HCT116 (cell line): Measurements from ENCODE around the gene RBM15B. TPM values are rescaled to one million over a fixed set of nuclear protein-coding genes. Genes with fewer than 3 reads are reported as not detected.

ENCODE experiments used
- ATAC-seq: fragments of 200-7000 bp; cut with Tn5 transposase; 2 replicates; pipeline ENCODE4 v1.9.1; 2020; ENCODE audit warnings: mild to moderate bottlenecking, moderate library complexity
- BruUV-seq: library from RNA; stranded (reverse); fragments of 400-500 nt; replicated peaks from 2 replicates; lab custom pipeline; 2021; lab: Mats Ljungman, UMichigan
- CTCF ChIA-PET: fragments of 300-600 bp; sonication (Branson Sonifier 250); formaldehyde crosslinking; loops from one replicate; lab custom pipeline; 2021; ENCODE audit warnings: antibody characterized with exemption; lab: Charles Lee
- POLR2A ChIA-PET: fragments of 300-600, 350-600 bp; sonication (Branson Sonifier 250); formaldehyde crosslinking; loops from one replicate; lab custom pipeline; 2021; ENCODE audit warnings: antibody characterized with exemption; lab: Charles Lee
- RAD21 ChIA-PET, 2 experiments: fragments of 300-600 bp; sonication (Branson Sonifier 250); formaldehyde crosslinking; loops; one replicate each; lab custom pipeline; 2023; ENCODE audit warnings: low total read pairs in 2 of 2; ENCODE audit not compliant: uncharacterized antibody in 2 of 2, unreplicated experiment in 2 of 2, low non-redundant PET in 1 of 2; lab: Charles Lee
- DNase-seq: peaks from one replicate; pipeline ENCODE4 v3.0.0-alpha.2; 2010; ENCODE audit warnings: low read depth, low spot score
- H2AFZ ChIP-seq: fragments of 200-600 bp; shearing (Covaris generic), sonication (generic); 2 replicates; pipeline ENCODE4 v1.6.1; 2017; ENCODE audit warnings: low read depth, mixed run types, mixed read lengths, antibody characterized with exemption, low read length; ENCODE audit not compliant: poor library complexity, severe bottlenecking
- H3K27ac ChIP-seq: 2 replicates; pipeline ENCODE4 v1.5.1; 2012; ENCODE audit warnings: low read depth, low read length
- H3K27me3 ChIP-seq: fragments of 200-600 bp; sonication (generic); 2 replicates; pipeline ENCODE4 v1.6.1; 2016; ENCODE audit warnings: mixed run types, low read length, mixed read lengths; ENCODE audit not compliant: insufficient read depth
- H3K36me3 ChIP-seq, 2 experiments: fragments of 200-500 bp in 1 of 2; fragments of 200-600 bp in 1 of 2; sonication (Bioruptor generic) in 1 of 2; sonication (generic) in 1 of 2; 2 replicates each; pipeline versions ENCODE4 v1.5.1 to v1.6.1; 2014 to 2016; ENCODE audit warnings: low read length in 2 of 2, inconsistent platforms in 1 of 2, mixed read lengths in 1 of 2, mixed run types in 1 of 2; ENCODE audit not compliant: insufficient read depth in 2 of 2, control insufficient read depth in 1 of 2
- H3K4me1 ChIP-seq, 2 experiments: fragments of 200-600 bp in 1 of 2; sonication (generic) in 1 of 2; 2 replicates each; pipeline versions ENCODE4 v1.5.1 to v1.6.1; 2012 to 2017; ENCODE audit warnings: low read length in 2 of 2, inconsistent platforms in 1 of 2, mild to moderate bottlenecking in 1 of 2, mixed read lengths in 1 of 2, mixed run types in 1 of 2, moderate library complexity in 1 of 2; ENCODE audit not compliant: insufficient read depth in 2 of 2, control insufficient read depth in 1 of 2
- H3K4me2 ChIP-seq: fragments of 200-600 bp; sonication (generic); 2 replicates; pipeline ENCODE4 v1.6.1; 2017; ENCODE audit warnings: mixed run types, low read length, mixed read lengths
- H3K4me3 ChIP-seq, 2 experiments: fragments of 200-600 bp in 1 of 2; sonication (generic) in 1 of 2; replicated peaks in 1 of 2; 2 replicates each; pipeline ENCODE4 v1.5.1; 2011 to 2016; ENCODE audit warnings: low read length in 2 of 2, control low read depth in 1 of 2, low read depth in 1 of 2, mild to moderate bottlenecking in 1 of 2, mixed read lengths in 1 of 2, mixed run types in 1 of 2
- H3K79me2 ChIP-seq: fragments of 200-600 bp; sonication (generic); 2 replicates; pipeline ENCODE4 v1.6.1; 2017; ENCODE audit warnings: mild to moderate bottlenecking, mixed run types, low read length, moderate library complexity, mixed read lengths; ENCODE audit not compliant: insufficient read depth
- H3K9ac ChIP-seq: fragments of 200-600 bp; sonication (generic); 2 replicates; pipeline ENCODE4 v1.6.1; 2016; ENCODE audit warnings: low read length, mixed read lengths
- H3K9me2 ChIP-seq: fragments of 200-600 bp; sonication (generic), shearing (Covaris generic); 2 replicates; pipeline ENCODE4 v1.6.1; 2017; ENCODE audit warnings: mixed run types, mild to moderate bottlenecking, moderate library complexity; ENCODE audit not compliant: insufficient read depth
- H3K9me3 ChIP-seq, 2 experiments: fragments of 200-500 bp in 1 of 2; fragments of 200-600 bp in 1 of 2; sonication (Bioruptor generic) in 1 of 2; sonication (generic) in 1 of 2; 2 replicates each; pipeline ENCODE4 v1.6.1; 2014 to 2017; ENCODE audit warnings: low read length in 2 of 2, mixed read lengths in 2 of 2, inconsistent platforms in 1 of 2, low read depth in 1 of 2, mild to moderate bottlenecking in 1 of 2, mixed run types in 1 of 2, moderate library complexity in 1 of 2; ENCODE audit not compliant: control insufficient read depth in 1 of 2, insufficient read depth in 1 of 2
- H4K20me1 ChIP-seq: fragments of 200-600 bp; sonication (generic), shearing (Covaris generic); 2 replicates; pipeline ENCODE4 v1.6.1; 2017; ENCODE audit warnings: mixed run types, mild to moderate bottlenecking, moderate library complexity; ENCODE audit not compliant: insufficient read depth
- ELF1 ChIP-seq: IDR thresholded peaks from 2 replicates; pipeline ENCODE4 v1.6.1; 2012; ENCODE audit warnings: low read depth, borderline replicate concordance
- JUND ChIP-seq: IDR thresholded peaks from 2 replicates; pipeline ENCODE4 v1.6.1; 2012
- POLR2AphosphoS5 ChIP-seq: IDR thresholded peaks from 2 replicates; pipeline ENCODE4 v1.6.1; 2011; ENCODE audit warnings: mild to moderate bottlenecking, low read depth, low read length, moderate library complexity
- SP1 ChIP-seq: IDR thresholded peaks from 2 replicates; pipeline ENCODE4 v1.6.1; 2012; ENCODE audit warnings: low read depth
- SRF ChIP-seq: IDR thresholded peaks from 2 replicates; pipeline ENCODE4 v1.6.1; 2012; ENCODE audit warnings: low read depth
- TCF7L2 ChIP-seq: IDR thresholded peaks from 2 replicates; pipeline ENCODE4 v1.7.0; 2011; ENCODE audit warnings: borderline replicate concordance, inconsistent platforms; ENCODE audit not compliant: insufficient read depth, insufficient read length; ENCODE audit errors: extremely low read depth
- intact Hi-C: fragments of 100-400 bp; cut with micrococcal nuclease; formaldehyde crosslinking; loops from 2 replicates; pipeline ENCODE4 v1.10.0; 2022
- total RNA-seq: library from RNA; stranded (reverse); gene quantifications from one replicate; pipeline ENCODE4 v1.2.1, GENCODE V29; 2021; ENCODE audit not compliant: unreplicated experiment
- TF ChIP-seq, protein P1 (sequence below), 3 experiments: fragments of 200-600 bp in 1 of 3; sonication (generic) in 1 of 3; IDR thresholded peaks in 2 of 3; conservative IDR thresholded peaks in 1 of 3; 2 replicates each; pipeline ENCODE4 v1.5.1; 2012 to 2017; ENCODE audit warnings: low read depth in 2 of 3, low read length in 2 of 3, antibody characterized with exemption in 1 of 3, borderline replicate concordance in 1 of 3, control low read depth in 1 of 3, mild to moderate bottlenecking in 1 of 3, mixed read lengths in 1 of 3, mixed run types in 1 of 3, moderate library complexity in 1 of 3; ENCODE audit not compliant: insufficient read depth in 1 of 3
- TF ChIP-seq, protein P2 (sequence below): IDR thresholded peaks from 2 replicates; pipeline ENCODE4 v1.6.1; 2012

Gene RBM15B
- total RNA-seq, 1 experiment from 2014 or later: 24.1 TPM

DNA sequence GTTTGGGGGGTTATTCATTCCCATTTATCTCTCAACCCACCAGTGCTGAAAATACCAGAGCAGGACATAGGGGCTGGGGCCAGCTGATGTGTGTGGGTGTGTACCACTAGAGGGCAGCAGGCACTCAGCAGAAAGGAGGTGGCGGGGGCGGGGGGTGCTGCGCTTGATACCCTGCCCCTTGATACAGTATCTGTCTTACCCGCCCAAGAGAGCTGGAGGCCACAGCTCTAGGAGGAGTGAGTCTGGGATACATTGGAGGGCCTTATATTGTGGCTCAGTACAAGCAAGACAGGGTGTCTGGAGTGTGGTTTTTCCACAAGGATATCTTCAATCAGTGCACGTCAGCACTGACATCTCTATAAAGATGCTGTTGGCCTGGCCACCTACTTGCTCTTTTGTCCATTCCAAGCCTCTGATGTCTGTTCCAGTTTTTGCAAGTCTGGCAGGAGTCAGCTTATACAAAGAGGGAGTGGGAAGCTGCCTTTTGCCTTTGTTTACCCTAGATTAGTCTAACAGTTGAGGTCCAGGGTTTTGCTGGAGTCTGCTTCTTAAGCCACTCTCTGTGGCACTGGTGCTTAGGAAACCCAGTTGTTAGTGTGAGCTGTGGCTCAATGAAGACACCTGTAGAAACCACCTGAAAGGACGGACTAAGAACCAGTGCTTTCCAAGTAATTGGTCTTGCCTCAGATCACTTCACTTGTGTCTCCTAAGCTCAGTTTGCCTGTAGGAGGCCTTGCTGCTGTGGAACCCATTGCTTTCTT is 1.5 kb upstream of the RBM15B start:
- DNase-seq: no peak
- H3K9ac ChIP-seq: no peak overlapping the region
- peaks cover 52% of the 10 kb centered on the region for H3K79me2 ChIP-seq
- RAD21 ChIA-PET: no interaction called here
- peaks cover 23 to 48% of the 10 kb centered on the region in 2 experiments; a peak in 3 of 4 replicates for H3K4me1 ChIP-seq
- no peak overlapping the region for H2AFZ ChIP-seq
- H4K20me1 ChIP-seq: no peaks in the 10 kb centered on the region
- POLR2A ChIA-PET: interaction anchor here (0.6 kb wide), 1 partner anchor 45 kb away, joined by 3 read pairs; no protein-coding TSS in a partner anchor
- H3K9me2 ChIP-seq: no peaks in the 10 kb centered on the region
- H3K4me2 ChIP-seq: peak overlapping the region; percentile 82
- H3K27me3 ChIP-seq: no peaks in the 10 kb centered on the region
- CTCF ChIA-PET: interaction anchor here (1.3 to 2.5 kb wide), 5 partner anchors 10 to 773 kb away, joined by 3 to 10 read pairs (median 5); partner anchors contain the start of genes DCAF1 and MAPKAPK3
- peaks cover 0 to 14% of the 10 kb centered on the region in 2 experiments; a peak in 1 of 4 replicates for H3K9me3 ChIP-seq
- BruUV-seq: no TSS peak
- no peak for ATAC-seq
- no peak overlapping the region; a peak in 1 of 4 replicates for H3K4me3 ChIP-seq
- intact Hi-C loops: loop anchor here (2.0 to 10.0 kb wide), 6 partner anchors 113 to 1035 kb away; partner anchors contain the start of genes CYB561D2, DCAF1, NPRL2 and TEX264
- peaks cover 3 to 61% of the 10 kb centered on the region in 2 experiments; a peak in 3 of 4 replicates for H3K36me3 ChIP-seq
- TF ChIP-seq TCF7L2: no peak
- TF ChIP-seq POLR2AphosphoS5: peak; percentile 46
- TF ChIP-seq ELF1: no peak
- TF ChIP-seq SRF: no peak
- TF ChIP-seq, protein P1, sequence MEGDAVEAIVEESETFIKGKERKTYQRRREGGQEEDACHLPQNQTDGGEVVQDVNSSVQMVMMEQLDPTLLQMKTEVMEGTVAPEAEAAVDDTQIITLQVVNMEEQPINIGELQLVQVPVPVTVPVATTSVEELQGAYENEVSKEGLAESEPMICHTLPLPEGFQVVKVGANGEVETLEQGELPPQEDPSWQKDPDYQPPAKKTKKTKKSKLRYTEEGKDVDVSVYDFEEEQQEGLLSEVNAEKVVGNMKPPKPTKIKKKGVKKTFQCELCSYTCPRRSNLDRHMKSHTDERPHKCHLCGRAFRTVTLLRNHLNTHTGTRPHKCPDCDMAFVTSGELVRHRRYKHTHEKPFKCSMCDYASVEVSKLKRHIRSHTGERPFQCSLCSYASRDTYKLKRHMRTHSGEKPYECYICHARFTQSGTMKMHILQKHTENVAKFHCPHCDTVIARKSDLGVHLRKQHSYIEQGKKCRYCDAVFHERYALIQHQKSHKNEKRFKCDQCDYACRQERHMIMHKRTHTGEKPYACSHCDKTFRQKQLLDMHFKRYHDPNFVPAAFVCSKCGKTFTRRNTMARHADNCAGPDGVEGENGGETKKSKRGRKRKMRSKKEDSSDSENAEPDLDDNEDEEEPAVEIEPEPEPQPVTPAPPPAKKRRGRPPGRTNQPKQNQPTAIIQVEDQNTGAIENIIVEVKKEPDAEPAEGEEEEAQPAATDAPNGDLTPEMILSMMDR (IDR thresholded peaks at IDR 0.05 in 2 of 3, conservative IDR thresholded peaks at IDR 0.05 in 1 of 3; ENCODE audit: borderline replicate concordance in 1 of 3, insufficient read depth in 1 of 3, low read depth in 2 of 3, low read length in 2 of 3): peak in 2 of 3 experiments; percentile 78 to 83; a peak in 4 of 6 replicates
- TF ChIP-seq SP1: no peak
- TF ChIP-seq, protein P2, sequence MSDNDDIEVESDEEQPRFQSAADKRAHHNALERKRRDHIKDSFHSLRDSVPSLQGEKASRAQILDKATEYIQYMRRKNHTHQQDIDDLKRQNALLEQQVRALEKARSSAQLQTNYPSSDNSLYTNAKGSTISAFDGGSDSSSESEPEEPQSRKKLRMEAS: no peak
- TF ChIP-seq JUND: no peak
- H3K27ac ChIP-seq: no peak overlapping the region
